GM18499 (cell line): ENCODE data around the gene HS6ST3.

ENCODE experiments used
- ATAC-seq: cut with Tn5 transposase; IDR thresholded peaks from one replicate; pipeline ENCODE4 v1.9.1; 2021; ENCODE audit warnings: moderate number of reproducible peaks; ENCODE audit not compliant: insufficient read depth, unreplicated experiment

HS6ST3 gene

DNA sequence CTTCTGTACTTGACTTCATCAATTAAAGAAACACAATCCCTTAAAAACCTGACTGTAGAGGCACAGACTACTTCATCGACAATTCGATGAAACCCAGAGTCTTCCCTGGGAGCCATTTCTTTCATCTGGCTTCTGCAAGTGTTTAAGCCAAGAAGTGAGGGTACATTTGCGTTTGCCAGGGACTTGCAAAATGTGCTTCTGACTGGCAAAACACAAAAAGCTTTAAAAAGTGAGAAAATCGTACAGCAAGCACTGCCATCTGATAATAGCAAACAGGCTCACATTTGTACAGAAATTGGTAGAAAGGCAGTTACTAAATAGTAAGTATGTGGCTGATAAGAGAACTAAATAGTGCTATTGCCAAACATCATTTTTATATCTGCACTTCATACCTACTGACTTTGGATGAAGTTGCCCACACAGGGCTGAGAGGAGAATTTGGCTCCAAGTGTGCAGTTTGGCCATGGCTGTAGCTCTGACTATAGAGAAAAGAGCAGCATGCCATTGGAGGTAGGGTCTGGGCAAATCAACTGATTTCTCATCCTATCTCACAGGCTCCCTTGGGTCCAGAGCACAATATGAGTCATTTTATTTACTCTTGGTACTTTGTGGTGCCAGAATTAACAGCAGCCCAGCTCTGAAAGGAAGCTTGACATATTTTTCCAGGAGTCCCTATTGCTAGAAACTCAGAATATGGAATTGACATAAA is 546.2 kb downstream of the HS6ST3 start:
- no peak for ATAC-seq

DNA sequence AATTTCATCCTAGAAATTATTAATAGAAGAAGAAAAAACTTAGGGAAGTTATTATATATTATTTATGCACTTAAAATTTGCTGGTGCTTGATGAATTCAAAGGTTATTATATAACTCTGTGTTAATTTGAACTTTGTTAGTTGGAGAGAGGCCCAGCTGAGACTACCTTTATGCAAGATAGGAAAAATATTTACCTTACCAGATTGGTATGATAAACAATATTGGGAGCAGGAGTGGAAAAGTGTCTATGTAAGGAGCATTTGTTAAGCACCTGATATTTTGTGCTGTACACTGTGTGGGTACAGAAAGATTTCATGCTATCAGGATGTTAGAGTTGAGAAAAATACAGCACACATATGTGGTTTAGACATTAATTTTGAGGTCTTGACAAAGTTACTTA is 547.1 kb downstream of the HS6ST3 start:
- ATAC-seq: no peak

DNA sequence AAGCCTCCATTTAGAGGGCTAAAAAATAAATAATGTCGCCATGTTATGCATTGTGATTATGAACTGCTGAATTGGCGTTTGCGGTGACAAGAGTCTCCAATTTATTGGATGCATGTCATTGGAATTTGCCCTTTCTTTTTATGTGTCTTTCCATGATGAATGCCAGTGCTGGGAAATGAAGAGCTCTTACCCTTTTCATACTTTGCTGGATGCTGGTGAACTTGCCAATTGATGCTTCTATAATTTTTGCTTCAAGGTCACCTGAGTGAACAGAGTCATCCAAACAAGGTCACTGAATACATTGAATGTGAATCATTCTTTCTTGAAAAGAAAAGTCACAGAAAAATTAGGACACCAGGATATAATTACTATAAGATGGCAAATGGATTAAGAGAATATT is 556.2 kb downstream of the HS6ST3 start:
- ATAC-seq: no peak

DNA sequence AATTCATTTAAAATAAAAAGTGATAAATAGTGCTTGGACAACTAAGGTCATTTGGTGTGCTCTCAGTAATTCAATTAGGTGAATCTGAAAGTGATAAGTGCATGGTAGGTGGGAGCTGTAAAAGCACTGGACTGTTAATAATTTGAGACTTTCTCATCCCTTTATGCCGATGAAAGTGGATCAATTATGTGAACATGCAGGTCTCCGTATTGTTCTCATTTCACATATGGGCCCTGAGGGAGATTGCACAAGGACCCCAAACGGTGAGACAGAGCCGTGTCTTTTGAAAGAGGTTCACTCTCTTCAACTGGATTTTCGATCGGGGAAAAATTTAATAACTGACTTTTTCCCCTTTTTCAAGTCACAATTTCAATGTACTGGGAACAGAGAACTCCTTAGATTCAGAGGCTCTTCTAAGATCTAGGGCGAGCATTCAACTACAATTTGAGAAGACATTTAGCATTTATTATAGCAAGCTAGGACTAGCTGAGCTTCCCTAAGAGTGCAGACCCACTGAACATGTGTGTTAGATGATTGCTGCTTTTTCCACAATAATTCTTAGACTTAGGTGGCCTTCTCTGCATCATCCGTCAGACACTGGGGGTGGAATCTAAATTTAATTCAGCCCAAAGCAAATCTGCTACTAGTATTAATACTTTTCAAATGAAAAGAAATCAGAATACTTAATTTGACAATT is 556.8 kb downstream of the HS6ST3 start:
- no peak for ATAC-seq

DNA sequence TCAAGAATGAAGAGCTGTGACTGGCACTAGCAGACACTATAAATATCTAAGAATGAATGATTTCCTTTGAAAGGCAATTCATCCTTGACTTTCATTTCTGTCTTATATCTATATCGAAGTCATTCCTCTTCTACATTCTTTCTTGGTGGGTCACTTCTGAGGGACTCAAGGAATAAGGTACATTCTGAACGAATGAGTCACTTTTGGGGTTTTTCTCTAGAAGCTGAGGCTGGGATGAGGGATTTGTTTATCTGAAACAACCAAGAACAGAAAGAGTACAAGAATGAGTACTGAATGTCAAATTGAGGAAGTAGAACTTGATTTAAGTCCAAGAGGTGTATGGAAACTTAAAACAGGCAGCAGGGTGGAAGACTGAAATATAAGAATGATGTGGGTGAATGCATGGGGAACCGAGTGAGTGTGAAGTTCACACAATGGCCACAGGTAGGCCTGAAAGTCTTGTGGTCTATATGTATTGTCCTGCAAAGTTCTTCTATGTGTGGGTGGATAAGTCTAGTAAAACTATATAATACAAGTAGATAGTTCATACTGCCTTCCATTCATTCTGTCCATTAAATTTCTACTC is 560.5 kb downstream of the HS6ST3 start:
- ATAC-seq: peak; percentile 96

DNA sequence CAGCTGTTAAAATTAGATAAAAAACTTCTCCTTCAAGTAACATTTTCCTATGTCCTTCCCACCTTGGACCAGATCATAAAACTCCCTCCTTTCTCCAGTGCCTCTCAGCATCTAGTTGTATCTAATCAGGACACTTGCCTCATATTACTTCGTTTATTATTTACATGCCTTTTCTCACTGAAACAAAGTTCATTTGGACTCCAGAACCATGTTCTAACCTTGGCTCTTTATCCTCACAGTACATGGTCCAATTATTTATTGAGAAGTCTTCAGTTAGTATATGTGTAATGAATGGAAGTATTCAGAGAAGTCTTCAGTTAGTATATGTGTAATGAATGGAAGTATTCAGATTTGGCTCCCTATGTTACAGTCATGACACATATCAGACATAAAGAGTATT is 561.7 kb downstream of the HS6ST3 start:
- ATAC-seq: no peak

DNA sequence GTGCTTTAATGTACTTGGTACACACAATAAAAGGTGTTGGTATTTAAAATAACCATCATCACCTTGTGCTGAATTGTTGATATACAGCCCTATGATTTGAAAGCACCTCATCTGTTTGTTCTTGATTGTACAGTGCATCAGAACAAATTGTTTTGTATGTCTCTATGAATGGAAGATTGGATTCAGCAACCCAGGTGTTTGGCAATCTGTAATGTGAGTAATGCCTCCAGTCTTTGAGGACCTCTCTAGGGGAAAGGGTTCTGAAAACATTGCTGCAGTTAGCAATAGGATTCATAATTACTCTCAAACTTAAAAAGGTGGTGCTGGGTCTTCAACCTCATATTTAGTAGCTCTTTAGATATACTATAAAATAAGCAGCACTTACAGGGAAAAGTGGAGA is 562.6 kb downstream of the HS6ST3 start:
- ATAC-seq: no peak

DNA sequence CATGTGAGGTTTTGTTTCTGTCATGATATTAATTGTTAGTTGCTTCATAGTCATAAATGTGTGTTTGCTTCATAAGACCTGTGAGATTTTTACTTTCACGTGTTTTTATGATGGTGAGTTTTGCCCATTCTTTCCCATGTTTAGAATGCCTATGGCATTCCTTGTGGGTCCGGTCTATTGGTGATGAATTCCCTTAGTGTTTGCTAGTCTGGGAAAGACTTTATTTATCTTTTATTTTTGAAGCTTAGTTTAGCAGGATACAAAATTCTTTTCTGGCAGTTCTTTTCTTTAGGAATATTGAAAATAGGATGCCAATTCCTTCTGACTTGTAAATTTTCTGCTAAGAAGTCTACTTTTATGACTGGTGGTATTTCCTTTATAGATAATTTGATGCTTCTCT is 571.7 kb downstream of the HS6ST3 start:
- no peak for ATAC-seq

DNA sequence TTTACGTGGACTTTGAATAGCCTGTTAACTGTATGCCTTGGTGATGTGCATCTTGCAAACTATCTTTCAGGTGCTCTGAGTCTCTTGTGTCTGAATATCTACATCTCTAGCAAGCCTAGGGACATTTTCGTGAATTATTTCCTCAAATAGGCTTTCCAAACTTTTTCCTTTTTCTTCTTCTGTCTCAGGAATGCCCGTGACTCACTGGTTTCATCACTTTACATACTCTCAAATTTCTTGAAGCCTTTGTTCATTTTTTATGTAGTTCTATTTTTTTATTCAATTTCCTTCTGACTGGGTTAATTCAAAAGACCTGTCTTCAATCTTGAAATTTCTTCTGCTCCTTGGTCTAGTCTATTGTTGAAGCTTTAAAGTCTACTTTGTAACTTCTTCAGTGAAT is 572.1 kb downstream of the HS6ST3 start:
- ATAC-seq: no peak

DNA sequence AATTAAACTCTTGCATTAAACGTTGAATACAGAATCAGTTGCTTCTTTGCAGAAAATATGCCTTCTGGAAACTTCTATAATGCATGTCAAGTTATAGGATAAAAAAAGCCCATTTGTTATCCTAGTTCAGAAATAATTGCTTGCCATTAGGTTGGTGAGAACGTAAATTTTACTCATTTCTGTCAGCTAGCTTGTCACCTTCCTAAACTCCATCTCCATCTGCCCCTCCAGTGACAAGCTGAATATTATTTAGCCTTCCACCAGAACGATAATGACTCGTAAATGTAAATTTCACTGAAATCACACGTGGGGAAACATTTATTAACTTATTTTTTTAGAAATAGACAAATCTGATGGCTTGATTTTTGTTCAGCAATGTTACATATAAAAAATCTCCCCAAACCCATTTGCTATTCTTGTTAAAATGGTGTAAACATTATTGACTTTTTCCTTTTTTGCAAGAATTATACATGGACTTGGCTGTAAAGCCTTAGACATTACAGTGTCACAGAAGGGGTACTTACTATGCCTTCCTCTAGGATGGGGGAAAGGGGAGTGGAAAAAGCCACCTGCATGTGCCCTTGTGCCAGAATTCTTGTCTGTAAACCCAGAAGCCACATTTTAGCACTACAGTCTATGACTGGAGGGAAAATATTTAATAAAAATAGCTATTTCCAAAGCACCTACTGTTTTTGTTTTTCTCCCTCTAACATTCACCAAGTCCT is 577.5 kb downstream of the HS6ST3 start:
- no peak for ATAC-seq

DNA sequence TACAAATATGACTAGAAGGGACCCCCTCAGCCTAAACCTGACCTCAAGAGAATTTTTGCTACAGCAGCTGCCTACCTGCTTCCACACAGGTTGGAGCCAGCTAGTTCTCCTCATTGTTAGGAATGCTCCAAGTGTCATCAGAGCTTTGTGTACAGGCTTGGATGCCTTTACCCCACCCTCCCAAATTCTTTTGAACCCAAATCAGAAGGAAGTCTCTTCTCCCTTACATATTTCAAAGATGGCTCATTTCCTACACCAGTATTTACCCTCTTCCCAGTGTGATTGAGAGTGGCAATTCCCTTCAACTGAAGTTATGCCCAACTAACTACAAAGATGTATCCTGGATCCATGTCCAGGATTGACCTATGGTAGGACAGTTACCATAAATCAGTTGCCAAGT is 581.2 kb downstream of the HS6ST3 start:
- no peak for ATAC-seq

DNA sequence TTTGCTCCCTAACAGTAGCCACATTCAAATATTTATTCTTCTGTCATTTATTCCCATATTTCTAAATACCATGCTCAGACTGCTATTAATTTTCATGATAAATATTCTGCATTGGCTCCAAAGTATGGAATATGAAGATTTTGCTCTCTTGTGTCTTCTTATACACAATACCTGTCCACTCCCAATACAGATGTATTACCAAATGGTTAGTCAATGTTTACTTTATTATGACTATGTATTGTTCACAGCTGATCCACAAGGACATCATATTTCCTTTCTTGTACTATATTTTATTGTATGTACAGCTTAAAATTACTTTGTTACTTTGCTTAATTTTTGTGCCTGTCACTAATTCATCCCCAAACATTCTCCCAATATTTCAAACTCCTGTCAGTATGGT is 582.1 kb downstream of the HS6ST3 start:
- ATAC-seq: no peak

DNA sequence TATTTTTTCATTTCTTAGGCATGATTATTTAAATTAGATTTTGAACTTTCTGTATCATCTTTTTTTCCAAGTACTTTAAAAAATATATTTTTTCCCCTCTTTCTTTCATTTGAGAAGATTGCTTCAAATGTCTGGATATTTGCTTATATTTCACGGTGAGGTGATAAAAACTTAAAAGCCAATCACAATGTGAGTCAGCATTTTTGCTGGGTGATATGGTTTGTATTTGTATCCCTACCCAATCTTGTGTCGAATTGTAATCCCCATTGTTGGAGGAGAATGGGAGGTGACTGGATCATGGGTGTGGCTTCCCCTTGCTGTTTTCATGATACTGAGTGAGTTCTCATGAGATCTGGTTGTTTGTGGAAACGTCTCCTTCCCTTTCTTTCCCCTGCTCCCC is 583.9 kb downstream of the HS6ST3 start:
- no peak for ATAC-seq

DNA sequence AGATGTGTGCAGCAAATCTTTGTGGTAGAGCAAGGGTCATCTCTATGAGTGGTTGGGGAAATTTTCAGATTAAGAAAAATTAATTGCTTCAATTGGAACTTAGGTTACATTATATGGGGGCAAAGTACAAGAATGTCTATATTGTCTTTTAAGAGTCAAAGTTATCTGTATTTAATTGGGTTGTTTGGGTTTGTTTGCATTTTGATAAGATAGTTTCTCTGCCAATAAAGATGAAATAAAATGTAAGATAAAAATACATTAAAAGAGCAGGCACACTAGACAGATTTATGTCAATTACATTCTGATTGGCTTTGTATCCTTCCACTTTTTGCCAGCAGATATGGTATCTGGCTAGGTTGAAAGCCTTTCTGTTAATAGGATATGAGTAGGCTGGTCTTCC is 587.1 kb downstream of the HS6ST3 start:
- no peak for ATAC-seq

DNA sequence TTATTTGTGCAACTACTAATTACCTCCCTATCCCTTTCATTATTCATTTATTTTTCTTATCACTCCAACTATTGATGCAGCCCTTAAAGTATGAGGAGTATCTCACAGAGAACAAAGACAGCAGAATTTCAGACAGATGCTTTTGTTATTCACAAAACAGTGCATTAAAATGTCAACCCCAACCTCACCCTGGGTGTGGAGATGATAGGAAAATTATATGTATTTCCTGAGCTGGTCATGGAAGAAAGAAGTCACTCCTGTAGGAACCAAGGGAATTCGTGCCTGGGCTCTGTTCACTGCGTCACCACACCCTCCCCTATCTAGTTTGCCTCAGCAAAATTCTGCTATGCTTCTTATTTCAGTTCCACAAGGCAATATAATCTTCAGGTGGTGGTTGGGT is 588.9 kb downstream of the HS6ST3 start:
- ATAC-seq: no peak

DNA sequence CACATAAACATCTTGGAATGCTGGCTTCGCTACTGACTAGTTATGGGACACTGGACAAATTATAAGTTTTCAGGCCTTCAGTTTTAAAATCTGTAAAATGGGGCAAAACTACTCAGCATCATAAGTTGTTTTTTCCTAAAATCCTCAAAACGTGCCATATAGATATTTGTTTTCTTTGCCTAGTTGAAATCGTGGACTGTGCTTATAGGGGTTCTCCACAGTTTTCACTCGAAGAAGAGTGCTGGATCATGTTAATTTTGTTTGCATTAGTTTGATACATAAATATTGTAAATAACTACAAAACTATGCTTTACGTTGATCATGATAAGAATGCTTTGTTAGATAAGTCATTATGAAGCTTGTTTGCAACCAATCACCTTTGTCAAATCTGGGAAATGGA is 591.0 kb downstream of the HS6ST3 start:
- no peak for ATAC-seq

DNA sequence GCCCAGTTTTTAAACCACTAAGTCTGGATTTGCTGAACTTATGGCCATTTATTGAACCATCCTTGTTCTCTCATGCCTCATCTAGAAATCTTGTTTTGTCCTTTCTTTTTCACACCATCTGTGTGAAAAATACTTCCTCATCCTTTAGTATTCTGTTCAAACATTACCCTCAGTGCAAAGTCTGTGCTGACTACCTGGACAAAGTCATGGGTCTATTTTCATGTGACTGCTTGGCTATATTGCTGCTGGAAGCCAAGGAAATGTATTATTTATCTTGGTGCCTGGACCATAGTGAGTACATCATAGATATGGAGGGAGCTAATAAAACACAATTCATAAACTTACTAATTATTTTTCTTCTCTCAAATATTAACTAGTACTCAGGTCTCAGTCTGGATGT is 591.9 kb downstream of the HS6ST3 start:
- ATAC-seq: no peak

DNA sequence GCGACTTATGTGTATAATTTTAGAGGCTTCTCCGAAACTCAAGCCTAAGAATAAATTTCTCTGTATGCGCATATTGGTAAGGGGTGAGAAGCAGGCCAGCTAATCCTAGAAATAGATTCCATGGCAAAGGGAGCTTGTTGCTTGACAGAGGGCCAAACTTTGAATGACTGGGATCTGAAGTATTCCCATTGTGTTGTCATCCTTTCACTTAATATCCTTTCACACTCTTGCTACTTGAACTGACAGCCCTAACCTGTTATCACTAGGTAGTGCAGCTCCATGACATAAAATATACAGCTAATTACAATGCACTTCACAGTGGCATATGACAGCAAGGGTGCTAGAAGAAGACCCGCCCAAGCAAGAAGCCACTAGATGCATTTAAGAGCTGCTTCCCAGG is 594.6 kb downstream of the HS6ST3 start:
- no peak for ATAC-seq

DNA sequence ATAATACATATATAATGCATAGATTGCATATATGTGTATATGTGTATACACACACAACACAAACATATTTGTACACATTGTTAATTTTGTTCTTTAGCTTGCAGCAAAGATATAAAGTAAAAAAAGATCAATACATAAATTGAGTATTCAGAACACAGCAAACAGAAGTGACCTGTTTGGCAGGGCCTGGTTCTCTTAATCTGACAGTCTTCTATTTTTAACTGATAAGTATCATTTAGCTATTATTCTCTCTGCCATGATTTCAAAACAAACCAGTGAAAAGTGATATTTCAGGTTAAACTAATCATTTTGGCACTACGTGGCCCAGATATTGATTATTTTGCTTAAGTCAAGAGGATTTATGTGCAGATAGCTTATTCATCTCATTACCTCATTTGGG is 595.0 kb downstream of the HS6ST3 start:
- no peak for ATAC-seq

DNA sequence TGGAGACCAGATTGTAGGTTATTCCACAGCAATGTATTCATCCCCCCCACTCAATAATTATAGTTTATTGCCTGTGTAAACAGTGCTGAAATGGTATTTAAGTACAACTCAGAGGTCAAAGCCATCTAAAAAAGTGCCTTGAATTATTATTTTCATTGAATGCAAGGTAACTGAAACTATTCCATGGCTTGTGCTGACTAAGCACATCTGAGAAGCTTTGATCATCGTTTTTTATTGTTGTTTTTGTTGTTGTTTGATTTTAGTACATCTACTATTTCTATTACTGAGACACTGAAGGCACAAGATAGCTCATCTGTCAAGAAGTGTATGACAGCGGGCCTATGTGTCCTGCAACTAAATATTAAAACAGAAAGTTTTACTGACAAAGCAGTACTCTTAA is 596.4 kb downstream of the HS6ST3 start:
- no peak for ATAC-seq

DNA sequence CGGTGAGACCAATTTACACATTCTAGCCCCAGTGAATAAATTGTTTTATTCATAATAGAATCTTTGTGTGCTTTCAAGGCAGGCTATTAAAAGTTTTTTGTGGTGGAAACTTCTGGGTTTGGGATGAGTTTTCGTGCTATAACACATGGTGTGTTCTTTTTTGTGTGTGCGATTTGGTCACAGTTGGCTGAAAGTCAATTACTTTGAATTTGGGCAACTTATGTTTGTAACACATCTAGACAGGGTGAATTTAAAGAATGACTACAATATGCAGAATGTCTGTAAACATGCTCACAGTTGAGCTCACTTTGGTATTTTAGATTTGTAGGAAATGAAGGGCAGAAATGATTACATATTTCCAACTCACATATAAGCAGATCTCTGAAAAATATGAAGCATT is 597.3 kb downstream of the HS6ST3 start:
- no peak for ATAC-seq
